ENCODE results near the gene NAA35. TPM values are rescaled to one million over a fixed set of nuclear protein-coding genes. Genes with fewer than 3 reads are reported as not detected.

Gene NAA35
- total RNA-seq: 10 to 100 TPM; 14.2 to 30.4 (median 21.0) TPM

DNA sequence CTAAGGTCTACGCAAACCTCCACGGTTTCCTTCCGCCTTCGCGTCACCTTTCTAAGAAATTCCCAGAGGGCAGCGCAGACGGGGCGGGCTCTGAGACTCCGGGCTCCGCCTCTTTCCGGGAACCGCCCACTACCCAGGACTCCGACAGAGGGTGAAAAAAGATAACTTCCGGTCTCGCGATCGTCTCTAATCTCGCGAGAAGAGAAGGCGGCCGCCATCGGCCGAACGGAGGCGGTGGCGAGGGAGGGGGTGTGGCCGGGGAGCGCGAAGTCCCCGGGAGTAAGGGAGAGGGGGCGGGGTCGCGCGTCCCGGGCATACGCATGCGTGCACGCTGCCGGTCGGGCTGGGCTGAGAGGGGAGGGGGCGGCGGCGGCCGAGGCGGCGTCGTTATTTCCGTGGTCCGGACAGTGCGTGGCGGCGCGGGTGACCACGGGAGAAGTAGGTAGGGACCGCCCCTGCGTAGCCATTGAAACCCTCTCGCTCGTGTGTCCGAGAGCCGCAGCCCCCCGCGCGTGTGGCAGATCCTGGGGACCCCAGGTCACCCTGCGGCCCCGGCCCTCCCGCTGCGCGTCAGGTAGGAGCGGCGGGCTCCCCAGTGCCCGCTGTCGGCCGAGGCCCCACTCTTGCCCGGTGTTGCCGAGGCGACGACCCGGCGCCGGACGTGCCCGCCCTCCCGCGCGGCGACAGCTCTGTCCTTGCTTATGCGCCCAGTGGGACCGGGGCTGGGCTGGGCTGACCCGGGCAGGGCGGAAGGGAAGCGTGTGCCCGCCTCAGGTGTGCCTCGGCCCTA is at the start of gene NAA35:
Gene NAA35 (plus strand): TSS at position 315 of the 790 bp plus-strand sequence. CDS start 1,014 bp downstream, outside the sequence.
- Histone ChIP-seq H3K27me3 (no peaks in the 10 kb centered on the region), H3K9me3 (no peaks in the 10 kb centered on the region), H3K36me3 (no peaks in the 10 kb centered on the region), H3K4me3 (peak within 1 kb of the TSS; percentile 96 to 97 (median 97)), H3K27ac (peak within 1 kb of the TSS; percentile 97 to 98), H3K4me1 (no peaks in the 10 kb centered on the region)
- intact Hi-C loops (cut with DNase I; ENCODE audit: low total_unique reads): no loop called here
- TF ChIP-seq, protein P1, sequence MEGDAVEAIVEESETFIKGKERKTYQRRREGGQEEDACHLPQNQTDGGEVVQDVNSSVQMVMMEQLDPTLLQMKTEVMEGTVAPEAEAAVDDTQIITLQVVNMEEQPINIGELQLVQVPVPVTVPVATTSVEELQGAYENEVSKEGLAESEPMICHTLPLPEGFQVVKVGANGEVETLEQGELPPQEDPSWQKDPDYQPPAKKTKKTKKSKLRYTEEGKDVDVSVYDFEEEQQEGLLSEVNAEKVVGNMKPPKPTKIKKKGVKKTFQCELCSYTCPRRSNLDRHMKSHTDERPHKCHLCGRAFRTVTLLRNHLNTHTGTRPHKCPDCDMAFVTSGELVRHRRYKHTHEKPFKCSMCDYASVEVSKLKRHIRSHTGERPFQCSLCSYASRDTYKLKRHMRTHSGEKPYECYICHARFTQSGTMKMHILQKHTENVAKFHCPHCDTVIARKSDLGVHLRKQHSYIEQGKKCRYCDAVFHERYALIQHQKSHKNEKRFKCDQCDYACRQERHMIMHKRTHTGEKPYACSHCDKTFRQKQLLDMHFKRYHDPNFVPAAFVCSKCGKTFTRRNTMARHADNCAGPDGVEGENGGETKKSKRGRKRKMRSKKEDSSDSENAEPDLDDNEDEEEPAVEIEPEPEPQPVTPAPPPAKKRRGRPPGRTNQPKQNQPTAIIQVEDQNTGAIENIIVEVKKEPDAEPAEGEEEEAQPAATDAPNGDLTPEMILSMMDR (IDR thresholded peaks at IDR 0.05): no peak
- TF ChIP-seq POLR2AphosphoS5 (IDR thresholded peaks at IDR 0.05) (peak in 2 of 3 donors; percentile 14 to 79), POLR2A (IDR thresholded peaks at IDR 0.05) (no peak)
- DNase-seq (ENCODE audit: low spot score in 2 of 2): peak; percentile 97 to 98

DNA sequence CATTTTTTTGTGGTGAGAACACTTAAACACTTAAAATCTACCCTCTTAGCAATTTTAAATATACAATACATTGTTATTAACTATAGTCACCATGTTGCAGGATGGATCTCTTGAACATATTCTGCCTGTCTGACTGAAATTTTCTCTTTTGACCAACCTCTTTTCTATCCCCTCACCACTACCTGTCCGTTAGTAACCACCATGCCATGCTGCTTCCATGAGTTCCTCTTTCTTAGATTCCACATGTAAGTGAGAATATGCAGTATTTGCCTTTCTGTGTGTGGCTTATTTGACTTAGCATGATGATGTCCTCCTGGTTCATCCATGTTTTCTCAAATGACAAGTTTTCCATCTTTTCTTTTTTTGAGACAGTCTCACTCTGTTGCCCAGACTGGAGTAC is 48.5 kb upstream of the NAA35 start:
- H3K9me3 ChIP-seq: no peaks in the 10 kb centered on the region
- no peak overlapping the region for H3K4me3 ChIP-seq
- no peaks in the 10 kb centered on the region for H3K27me3 ChIP-seq
- H3K36me3 ChIP-seq: no peaks in the 10 kb centered on the region
- intact Hi-C loops (cut with DNase I; ENCODE audit: low total_unique reads): no loop called here
- H3K4me1 ChIP-seq: no peaks in the 10 kb centered on the region
- no peak overlapping the region for H3K27ac ChIP-seq
- no peak for DNase-seq (ENCODE audit: low spot score in 2 of 2)
- TF ChIP-seq POLR2A (IDR thresholded peaks at IDR 0.05): no peak
- TF ChIP-seq, protein P1 (IDR thresholded peaks at IDR 0.05): no peak
- no peak for TF ChIP-seq POLR2AphosphoS5 (IDR thresholded peaks at IDR 0.05)

DNA sequence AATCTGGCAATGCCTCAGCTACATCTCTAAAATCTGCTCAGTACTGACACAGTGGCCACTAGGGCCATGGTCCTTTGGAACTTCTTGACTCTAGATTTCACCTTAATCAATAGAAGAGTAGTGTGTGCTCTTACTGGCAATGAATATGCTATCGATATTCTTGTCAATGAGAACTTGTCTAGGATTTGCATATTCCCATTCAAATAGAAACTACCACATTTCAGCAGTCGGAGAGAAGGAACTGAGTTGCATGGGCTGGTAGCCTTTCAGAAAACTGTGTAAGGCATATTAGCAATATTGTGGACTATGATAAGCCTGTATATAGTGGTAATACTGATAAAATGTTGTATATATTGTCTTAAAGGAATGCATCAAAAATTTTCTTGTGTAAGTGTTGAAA is 45.3 kb upstream of the NAA35 start:
- no peak overlapping the region for H3K27ac ChIP-seq
- H3K36me3 ChIP-seq: no peaks in the 10 kb centered on the region

DNA sequence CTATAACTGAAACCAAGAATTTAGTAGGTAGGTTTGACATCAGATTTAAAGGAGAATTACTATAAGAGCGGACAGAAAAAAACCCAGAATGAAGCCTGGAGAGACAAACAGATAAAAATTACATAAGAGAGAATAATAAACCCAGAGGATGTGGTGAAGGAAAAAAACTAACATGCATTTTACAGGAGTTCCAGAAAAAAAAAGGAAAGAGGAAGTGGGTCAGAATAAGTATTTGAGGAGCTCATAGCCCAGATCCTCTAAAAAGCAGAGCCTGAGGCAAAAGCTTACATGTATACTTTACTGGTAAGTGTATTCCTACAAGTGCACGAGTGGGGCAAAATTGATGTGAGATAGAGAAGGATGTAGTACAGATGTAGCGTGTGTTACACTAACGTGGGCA is 43.1 kb upstream of the NAA35 start:
- no peak for DNase-seq (ENCODE audit: low spot score in 2 of 2)
- intact Hi-C loops (cut with DNase I; ENCODE audit: low total_unique reads): no loop called here
- Histone ChIP-seq H3K27ac (no peak overlapping the region), H3K4me1 (no peaks in the 10 kb centered on the region), H3K36me3 (no peaks in the 10 kb centered on the region), H3K9me3 (no peaks in the 10 kb centered on the region), H3K4me3 (no peak overlapping the region), H3K27me3 (no peaks in the 10 kb centered on the region)
- no peak for TF ChIP-seq POLR2A (IDR thresholded peaks at IDR 0.05)
- TF ChIP-seq POLR2AphosphoS5 (IDR thresholded peaks at IDR 0.05): no peak

More for the DNA sequence above, 45.3 kb upstream of the NAA35 start:
- DNase-seq (ENCODE audit: low spot score in 2 of 2): no peak
- TF ChIP-seq, protein P1 (IDR thresholded peaks at IDR 0.05): no peak
- TF ChIP-seq POLR2A (IDR thresholded peaks at IDR 0.05) (no peak), POLR2AphosphoS5 (IDR thresholded peaks at IDR 0.05) (no peak)
- H3K4me1 ChIP-seq: no peaks in the 10 kb centered on the region
- H3K4me3 ChIP-seq: no peak overlapping the region
- intact Hi-C loops (cut with DNase I; ENCODE audit: low total_unique reads): no loop called here
- H3K9me3 ChIP-seq: no peaks in the 10 kb centered on the region
- no peaks in the 10 kb centered on the region for H3K27me3 ChIP-seq

DNA sequence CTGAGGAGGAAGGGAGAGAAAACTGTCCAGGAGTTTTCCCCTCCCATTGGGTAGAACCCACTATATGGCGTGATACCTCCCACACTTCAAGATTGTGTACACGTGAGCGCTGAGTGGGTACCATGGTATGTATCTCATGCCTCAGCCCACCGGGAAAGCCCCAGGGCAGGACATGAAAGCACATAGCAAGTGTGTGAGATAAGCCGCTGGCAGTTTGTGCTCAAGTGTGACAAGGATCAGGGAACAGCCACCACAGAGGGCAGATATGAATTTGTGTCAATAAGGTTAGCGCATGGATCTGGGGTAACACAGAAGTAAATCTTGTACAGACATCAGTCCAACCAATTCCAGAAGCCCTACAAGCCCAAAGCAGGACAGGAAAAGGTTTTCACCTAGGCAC is 42.6 kb upstream of the NAA35 start:
- no peak for DNase-seq (ENCODE audit: low spot score in 2 of 2)
- intact Hi-C loops (cut with DNase I; ENCODE audit: low total_unique reads): no loop called here
- no peak overlapping the region for H3K27ac ChIP-seq
- H3K36me3 ChIP-seq: no peaks in the 10 kb centered on the region
- H3K4me3 ChIP-seq: no peak overlapping the region
- H3K27me3 ChIP-seq: no peaks in the 10 kb centered on the region
- TF ChIP-seq, protein P1 (IDR thresholded peaks at IDR 0.05): no peak
- TF ChIP-seq POLR2A (IDR thresholded peaks at IDR 0.05): no peak
- TF ChIP-seq POLR2AphosphoS5 (IDR thresholded peaks at IDR 0.05): no peak
- H3K4me1 ChIP-seq: no peaks in the 10 kb centered on the region
- H3K9me3 ChIP-seq: no peaks in the 10 kb centered on the region

All from breast epithelium (tissue), 4 donors.